Stimulated activated CD8-positive, alpha-beta memory T cell treated with anti-CD3 and anti-CD28 coated beads, Interleukin-7, amount 100 ng/mL, for 1 hour (primary cell): ENCODE results near the gene CYS1.
"Not testable (repeated sequence)": the region's sequence is repeated elsewhere in the genome, so short reads cannot be mapped to it uniquely, and the experiment has no call there.

ENCODE experiments used
- DNase-seq, 2 donors: peaks; one replicate each; pipeline ENCODE4 v3.0.0-alpha.2; 2020; ENCODE audit warnings: low read depth in 2 of 2

The CYS1 gene

DNA sequence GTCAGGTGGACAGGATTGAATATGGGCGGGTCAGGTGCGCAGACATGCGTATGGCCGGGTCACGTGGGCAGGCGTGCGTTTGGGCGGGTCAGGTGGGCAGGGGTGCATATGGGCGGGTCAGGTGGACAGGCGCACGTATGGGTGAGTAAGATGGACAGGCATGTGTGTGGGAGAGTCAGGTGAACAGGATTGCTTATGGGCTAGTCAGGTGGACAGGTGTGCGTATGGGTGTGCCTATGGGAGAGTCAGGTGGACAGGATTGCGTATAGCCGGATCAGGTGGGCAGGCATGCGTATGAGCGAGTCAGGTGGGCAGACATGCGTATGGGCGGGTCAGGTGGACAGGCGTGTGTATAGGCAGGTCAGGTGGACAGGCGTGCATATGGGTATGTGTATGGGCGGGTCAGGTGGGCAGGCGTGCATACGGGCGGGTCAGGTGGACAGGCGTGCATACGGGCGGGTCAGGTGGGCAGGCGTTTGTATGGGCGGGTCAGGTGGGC lies 67.2 kb downstream of the CYS1 start:
- DNase-seq: no peak

DNA sequence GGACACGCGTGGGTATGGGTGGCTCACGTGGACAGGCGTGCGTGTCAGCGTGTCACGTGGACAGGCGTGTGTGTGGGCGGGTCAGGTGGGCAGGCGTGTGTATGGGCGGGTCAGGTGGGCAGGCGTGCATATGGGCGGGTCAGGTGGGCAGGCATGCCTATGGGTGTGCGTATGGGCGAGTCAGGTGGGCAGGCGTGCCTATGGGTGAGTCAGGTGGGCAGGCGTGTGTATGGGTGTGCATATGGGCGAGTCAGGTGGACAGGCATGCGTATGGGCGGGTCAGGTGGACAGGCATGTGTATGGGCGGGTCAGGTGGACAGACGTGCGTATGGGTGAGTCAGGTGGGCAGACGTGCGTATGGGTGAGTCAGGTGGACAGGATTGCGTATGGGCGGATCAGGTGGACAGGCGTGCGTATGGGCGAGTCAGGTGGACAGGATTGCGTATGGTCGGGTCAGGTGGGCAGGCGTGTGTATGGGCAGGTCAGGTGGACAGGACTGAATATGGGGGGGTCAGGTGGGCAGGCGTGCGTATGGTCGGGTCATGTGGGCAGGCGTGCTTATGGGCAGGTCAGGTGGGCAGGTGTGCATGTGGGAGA lies 67.7 kb downstream of the CYS1 start:
- DNase-seq: not testable (repeated sequence)

DNA sequence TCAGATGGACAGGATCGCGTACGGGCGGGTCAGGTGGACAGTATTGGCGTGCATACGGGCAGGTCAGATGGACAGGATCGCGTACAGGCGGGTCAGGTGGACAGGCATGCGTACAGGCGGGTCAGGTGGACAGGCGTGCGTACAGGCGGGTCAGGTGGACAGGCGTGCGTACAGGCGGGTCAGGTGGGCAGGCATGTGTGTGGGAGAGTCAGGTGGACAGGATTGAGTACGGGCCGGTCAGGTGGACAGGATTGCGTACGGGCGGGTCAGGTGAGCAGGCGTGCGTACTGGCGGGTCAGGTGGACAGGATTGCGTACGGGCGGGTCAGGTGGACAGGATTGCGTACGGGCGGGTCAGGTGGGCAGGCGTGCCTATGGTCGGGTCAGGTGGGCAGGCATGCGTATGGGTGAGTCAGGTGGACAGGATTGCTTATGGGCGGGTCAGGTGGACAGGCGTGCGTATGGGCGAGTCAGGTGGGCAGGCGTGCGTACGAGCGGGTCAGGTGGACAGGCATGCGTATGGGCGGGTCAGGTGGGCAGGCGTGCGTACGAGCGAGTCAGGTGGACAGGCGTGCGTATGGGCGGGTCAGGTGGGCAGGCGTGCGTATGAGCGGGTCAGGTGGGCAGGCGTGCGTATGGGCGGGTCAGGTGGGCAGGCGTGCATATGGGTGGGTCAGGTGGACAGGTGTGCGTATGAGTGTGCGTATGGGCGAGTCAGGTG lies 68.4 kb downstream of the CYS1 start:
- DNase-seq: not testable (repeated sequence)

DNA sequence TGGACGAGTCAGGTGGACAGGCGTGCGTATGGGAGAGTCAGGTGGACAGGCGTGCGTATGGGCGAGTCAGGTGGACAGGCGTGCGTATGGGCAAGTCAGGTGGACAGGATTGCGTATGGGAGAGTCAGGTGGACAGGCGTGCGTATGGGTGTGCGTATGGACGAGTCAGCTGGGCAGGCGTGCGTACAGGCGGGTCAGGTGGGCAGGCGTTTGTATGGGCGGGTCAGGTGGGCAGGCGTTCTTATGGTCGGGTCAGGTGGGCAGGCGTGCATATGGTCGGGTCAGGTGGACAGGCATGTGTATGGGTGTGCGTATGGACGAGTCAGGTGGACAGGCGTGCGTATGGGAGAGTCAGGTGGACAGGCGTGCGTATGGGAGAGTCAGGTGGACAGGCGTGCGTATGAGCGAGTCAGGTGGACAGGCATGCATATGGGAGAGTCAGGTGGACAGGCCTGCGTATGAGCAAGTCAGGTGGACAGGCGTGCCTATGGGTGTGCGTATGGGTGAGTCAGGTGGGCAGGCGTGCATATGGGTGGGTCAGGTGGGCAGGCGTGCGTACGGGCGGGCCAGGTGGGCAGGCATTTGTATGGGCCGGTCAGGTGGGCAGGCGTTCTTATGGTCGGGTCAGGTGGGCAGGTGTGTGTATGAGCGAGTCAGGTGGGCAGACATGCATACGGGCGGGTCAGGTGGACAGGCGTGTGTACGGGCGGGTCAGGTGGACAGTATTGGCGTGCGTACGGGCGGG lies 69.2 kb downstream of the CYS1 start:
- not testable (repeated sequence) for DNase-seq

DNA sequence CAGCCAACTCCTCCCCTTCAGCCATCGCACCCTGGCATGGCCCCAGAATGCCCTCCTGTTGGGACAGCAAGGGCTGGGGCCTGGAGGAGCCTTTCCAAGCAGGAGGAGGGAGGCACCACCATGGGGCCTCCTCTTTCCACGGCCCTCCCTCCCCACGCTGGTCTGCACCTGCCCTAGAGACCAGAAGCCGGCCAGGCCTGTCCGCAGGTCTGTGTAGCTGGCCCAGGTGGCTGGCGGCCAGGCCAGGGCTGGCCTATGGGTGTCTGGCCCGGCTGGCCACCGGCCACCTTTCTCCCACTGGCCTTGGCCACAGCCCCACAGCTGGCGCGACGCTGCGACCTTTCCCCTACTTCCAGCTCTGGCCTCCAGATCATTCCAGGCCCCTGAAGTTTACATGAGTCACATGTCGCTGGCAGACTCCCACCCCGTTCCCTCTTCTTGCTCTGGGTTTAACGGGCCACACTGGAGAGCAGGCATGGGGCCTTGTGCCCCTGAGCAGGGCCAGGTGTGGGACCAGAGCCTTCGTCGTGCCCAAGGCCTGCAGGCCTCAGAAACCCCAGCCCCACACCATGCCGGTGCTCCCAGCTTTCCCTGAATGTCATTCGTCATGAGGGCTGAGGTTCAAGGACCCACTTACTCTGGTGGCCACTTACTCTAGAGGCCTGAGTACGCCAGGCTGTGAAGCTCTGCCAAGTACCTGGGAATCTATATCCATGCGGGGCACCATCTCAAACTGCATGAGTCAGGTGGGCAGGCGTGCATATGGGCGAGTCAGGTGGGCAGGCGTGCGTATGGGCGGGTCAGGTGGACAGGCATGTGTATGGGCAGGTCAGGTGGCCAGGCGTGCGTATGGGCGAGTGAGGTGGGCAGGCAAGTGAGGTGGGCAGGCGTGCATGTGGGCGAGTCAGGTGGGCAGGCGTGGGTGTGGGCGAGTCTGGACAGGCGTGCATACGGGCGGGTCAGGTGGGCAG lies 70.1 kb downstream of the CYS1 start:
- no peak for DNase-seq

DNA sequence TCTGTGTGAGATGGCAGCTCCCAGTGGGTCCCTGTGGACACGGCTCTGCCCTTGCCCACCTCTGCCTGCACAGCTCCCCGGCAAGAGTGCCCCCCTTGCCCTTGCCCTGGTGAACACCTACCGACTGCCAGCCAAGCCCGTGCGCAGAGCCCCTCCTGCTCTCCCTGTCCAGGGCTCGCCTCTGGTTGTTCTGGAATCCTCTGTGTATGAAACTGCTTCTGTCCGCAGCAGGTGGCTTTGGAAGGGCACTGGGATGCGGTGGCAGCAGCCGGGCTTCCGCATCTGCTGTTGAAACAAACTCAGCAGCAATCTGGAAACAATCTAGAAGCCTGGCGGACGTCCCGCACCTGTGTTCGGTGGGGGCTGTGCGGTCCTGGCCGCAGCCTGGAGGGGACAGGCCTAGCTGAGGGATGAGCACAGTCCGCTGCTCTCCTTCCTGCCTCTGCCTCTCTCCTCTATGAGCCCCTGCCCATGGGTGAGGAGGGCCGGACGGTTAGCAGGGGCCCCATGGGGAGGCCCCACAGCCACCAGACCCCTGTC lies 70.9 kb downstream of the CYS1 start:
- no peak for DNase-seq

DNA sequence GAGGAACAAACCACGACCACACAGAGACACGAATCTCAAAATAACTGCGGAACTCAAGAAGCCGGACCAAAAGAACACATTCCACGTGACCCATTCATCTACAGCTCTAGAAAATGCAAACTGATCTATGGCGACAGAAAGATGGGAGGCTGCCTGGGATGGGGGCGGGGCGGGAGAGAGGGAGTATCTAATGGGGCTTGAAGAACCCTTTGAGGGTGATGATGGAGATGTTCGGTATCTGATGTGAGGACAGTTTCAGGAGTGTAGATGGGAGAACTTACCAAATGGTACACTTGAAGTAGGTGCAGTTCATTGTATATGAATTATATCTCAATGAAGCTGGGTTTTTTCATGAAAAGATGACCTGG lies 71.4 kb downstream of the CYS1 start:
- no peak for DNase-seq

DNA sequence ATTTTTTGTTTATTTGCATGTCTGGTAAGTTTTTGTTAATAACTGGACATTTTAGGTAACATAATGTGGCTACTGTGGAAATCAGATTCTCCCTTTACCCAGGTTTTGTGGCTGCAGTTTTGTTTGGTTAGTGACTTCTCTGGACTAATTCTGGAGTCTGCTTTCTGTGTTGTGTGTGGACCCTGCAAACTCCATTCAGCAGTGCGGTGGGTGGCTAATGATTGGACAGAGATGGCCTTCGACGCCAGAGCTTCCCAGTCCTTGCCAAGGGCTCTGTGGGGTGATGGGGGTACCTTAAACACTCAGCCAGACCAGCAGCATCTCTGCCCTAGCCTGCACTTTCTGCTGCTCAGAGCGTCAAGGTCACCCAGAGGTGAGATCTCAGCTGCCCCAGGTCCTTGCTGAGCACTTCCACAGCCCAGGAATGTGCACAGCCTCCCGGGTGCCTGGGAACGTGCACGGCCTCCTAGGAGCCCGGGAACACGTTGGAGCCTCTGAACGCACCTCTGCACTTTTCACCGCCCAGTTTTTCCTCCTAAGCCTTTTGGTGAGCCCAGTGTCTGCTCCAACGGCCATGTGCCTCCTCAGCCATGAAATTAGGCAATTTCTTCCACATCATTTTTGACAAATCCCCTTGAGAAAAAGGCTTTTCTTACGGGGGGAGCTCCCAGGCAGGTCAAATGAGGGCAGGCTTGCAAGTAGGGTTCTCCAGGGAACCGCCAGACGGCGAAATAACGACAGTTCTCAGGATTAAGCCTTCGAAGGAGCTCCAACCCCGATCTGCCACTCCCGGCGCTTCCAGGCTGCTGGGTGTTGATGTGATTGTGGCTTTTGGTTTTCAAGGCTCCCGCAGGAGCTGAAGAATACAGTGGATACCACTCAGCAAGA lies 72.0 kb downstream of the CYS1 start:
- no peak for DNase-seq

DNA sequence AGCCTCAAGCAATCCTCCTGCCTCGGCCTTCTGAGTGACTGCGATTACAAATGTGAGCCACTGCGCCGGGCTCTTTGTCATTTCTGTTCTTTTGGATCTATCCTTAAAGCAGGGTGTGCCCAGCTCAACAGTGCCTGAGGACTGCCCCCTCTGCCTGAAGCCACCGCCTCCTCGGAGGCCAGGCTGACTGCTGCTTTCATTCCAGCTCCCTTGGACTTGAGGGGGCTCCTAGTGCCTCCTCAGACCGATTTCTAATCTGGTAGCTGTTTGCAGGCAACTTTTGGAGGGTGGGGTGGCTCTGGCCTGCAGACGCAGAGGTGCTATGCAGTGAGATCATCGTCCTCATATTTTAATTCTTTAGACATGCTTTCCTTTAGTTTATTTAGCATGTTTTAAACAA lies 72.8 kb downstream of the CYS1 start:
- no peak for DNase-seq
